Cerebellar cortex (tissue), 1 donor: ENCODE data around the gene TUBA4A.

ENCODE experiments used
- DNase-seq: peaks from one replicate; pipeline ENCODE4 v3.0.0-alpha.2; 2015; ENCODE audit warnings: low spot score

TUBA4A gene

DNA sequence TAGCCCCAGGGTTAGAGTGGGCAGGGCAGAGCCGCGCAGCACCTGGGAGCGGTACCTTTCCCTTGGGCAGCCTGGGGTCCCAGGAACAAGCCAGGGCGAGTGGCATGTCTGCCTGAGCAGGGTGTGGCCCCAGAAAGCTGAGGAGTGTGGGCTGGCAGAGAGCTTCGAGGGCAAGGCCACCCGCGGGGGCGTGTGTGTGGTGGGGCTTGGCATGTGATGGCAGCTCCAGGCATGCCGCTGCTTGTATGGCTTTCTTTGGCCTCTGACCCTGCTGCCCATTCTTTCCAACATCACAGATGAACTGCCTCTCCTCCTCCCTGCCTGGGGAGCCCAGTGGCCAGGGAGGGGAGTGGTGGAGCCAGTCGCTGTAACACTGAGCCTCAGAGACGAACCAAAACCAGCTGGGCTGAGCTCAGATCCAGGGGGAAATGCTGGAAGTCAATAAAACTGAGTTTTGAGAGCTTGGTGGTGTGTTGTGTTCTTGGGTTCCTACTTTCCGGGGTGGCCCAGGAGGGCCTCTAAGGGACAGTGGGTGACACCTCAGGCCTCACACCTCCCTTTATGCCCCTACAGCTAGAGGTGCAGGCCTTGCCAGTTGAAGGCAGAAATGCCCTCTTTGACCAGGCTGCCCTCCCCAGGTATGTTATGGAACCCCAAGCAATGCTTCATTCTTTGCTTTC is 32.9 kb upstream of the TUBA4A start:
- DNase-seq, result no peak

DNA sequence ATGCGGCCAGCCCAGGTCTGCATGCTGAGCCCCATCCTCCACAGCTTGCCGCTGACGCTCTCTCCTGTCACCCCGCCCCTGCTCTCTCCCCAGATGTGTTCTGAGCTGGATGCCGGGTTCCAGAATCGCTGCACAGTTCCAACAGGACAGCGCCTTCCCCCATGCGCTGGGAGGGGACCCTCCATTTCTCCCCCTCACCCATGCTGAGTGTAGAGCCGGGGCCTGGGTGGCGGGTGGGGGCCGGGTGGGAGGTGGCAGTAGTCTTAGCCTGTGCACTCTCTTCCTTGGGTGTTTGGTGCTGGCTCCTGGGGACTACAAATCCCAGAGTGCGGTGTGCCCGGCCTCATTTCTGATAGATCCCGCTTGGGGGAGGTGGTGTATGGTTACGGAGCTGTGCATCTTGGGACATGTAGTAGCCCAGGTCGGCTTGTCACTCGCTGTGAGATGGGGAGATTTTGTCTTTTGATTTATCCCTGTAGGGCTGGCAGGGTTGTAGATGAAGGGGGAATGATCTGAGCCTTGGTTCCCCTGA is 32.2 kb upstream of the TUBA4A start:
- peak; percentile 87 for DNase-seq

DNA sequence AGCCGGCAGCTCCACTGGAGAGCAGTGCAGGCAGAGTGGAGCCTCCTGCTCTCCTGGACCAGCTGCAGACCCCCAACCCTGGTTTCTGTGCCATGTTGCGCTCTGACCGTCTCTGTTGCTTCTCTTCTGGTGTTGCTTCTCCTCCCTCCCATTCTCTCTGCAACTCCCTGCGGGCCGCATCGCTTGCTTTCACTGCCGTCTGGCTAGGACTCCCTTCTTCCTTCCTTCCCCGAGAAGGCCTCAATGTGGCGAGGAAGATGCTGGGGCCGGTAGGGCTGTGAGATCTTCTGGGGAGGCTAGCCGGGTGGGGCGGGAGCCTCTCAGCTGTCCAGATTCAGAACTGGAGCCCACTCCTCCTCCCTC is 31.6 kb upstream of the TUBA4A start:
- DNase-seq, result no peak

DNA sequence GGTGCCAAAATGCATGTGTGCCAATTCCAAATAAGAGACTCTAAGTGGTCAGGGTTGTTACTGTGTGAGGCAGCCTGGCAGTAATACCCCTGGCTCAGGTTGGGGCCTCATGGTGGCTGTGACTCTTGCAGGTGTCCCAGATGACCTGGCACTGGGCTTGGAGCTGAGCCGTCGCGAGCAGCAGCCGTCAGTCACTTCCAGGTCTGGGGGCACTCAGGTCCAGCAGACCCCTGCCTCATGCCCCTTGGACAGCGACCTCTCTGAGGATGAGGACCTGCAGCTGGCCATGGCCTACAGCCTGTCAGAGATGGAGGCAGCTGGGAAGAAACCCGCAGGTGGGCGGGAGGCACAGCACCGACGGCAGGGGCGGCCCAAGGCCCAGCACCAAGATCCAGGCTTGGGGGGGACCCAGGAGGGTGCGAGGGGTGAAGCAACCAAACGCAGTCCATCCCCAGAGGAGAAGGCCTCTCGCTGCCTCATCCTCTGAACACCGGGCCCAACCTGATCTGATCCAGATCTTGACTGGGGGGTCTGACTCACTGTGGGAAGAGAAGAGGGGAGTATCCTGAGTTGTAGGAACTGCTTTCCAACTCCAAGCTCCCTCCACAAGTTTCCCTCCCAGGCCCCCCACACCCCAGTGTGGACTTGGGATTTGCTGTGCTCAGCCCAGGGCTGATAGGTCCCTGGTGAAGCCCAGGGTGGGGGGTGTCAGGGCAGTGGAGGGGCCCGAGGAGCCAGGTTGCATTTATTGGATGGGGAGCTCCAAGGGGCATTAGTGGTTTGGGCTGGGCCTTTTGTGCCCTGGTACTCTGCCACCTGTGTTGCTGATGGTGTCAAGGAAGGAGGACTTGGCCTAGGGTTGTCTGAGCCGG is 31.0 kb upstream of the TUBA4A start:
- DNase-seq, result no peak

DNA sequence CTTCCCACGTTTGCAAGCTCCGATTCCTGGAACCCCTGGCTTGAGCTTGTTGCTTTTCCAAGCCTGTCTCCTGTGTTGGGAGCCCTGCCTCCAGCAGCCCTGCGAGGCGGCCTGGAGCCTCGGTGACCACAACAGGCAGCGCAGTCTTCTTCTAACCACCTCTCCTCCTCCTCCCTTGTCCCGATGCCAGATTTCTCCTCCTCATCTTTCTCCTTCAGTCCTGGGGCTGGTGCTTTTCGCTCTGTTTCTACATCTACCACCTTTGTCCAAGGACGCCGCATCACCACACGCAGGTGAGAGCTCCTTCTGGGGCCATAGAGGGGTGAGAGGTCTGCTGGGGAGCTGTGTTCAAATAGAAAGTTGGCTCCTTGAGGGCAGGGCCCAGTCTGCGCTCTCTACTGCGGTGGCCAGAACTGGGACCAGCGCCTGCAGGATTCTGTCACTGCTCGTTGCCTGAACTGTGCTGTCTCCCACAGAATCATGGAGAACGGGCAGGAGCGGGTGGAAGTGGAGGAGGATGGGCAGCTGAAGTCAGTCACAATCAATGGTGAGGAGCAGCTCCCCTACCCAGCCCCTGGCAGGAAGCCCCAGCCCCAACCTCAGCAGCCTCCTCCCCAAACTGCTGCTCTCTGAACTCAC is 29.3 kb upstream of the TUBA4A start:
- DNase-seq, result no peak

DNA sequence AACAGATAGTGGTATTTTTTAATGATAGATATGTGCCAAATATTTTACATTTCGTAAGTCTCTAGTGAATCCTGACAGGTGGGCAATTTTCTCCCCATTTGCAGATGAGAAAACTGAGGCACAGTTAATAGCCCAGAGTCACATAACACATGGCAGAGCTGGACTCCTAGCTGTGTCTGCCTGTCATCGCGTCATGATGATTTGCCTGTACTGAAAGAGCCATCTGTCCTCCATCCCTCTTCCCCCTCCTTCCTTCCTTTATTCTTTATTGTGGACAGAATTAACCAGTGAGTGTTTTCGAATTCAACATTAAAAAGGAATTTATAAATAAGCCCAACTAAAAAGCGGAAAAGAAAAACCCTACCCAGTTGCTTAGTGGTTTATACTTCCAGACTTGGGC is 28.7 kb upstream of the TUBA4A start:
- DNase-seq, result peak; percentile 53

DNA sequence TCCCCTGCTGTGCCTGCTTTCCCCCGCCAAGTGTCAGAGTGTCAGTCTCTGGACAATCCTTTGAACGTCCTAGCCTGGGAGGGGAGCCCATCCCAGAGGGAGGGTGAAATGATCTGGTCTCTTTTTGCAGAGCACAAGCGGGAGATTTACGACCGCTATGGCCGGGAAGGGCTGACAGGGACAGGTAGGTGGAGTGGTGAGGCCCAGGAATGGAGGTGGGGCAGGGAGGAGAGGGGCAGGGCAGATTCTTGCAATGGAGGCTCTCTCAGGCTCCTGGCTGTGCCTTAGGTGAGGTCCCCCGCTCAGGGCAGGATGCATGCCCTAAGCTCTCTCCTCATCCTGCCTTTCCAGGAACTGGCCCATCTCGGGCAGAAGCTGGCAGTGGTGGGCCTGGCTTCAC is 27.9 kb upstream of the TUBA4A start:
- no peak for DNase-seq

DNA sequence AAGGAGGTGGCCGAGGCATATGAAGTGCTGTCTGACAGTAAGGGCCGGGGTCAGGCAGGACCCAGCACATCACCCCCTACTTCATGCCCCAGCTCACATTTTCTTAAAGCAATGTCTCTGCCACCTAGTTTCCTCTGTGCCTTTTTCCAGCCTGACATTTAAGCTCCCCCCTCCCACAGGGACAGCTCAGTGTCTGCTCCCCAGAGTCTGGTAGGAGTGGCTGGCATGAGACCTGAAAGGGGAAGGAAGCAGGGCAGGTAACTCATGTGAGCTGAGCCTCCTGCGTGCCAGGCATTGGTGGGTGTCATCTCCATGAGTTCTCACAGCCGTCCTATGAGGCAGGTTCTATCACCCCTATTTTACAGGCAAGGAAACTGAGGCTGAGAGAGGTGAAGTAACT is 26.9 kb upstream of the TUBA4A start:
- no peak for DNase-seq

DNA sequence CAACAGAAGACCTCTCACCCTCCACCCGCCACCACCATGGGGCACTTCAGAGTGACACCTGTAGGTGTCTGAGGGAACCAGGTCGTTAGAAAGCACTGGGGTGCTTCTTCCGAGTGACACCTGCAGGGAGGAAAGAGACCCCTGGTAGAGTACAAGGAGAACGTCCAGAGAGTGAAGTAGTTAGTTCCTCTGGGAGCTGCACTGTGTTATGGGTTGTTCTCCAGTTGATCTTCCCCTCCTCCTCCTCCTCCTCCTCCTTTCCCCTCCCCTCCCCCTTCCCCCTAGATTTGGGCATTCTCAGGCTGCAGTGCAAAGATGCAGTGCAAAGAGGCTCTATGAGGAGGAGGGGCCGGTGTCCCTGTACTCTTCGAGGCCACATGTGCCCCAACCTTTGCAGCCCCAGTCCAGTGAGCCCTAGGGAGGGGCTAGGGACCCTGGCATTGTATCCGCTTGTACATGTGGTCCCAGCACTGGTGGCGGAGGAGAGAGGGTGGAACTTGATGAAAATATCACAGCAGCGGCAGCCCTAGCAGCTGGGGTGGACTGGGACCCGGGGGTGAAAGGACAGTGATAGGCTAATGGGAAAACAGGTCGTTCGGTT is 26.3 kb upstream of the TUBA4A start:
- no peak for DNase-seq

DNA sequence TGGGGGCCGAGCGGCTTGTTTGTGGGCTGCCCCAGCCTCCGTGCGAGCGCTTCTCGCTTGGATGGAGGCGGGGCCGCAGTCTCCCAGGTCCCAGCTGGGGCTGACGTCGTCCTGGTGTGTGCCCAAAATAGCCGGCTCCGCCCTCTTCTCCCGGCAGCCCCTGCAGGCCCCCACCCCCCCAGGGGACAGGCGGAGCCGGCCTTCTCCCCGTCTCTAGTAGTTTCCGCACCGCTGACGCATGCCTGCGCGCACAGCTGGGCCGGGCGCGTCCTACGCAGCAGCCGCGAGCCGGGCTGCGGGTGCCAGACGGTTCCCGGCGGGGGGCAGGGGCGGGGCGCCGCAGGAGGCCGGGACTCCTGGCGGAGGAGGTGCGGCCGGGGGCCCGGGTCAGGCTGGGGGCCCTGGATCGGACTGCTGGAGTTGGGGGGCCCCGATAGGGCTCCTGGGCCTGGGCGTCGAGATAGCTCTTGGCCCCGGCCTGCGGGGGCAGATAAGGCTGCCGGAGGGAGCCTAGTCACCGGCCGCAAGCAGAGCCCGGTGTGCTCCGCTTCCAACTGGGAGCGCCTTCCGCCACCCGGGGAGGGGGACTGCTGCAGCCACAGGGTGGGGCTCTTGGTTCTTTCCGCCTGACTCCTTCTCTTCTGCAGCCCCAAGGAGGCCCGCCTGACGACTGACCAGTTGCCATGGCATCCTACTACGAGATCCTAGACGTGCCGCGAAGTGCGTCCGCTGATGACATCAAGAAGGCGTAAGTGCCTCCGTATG is 25.6 kb upstream of the TUBA4A start, which contains the start of gene DNAJB2:
DNAJB2 (plus strand) TSS at position 216 of the 765 bp plus-strand sequence; CDS start at position 684, 468 bp downstream.
- DNase-seq, result peak; percentile 97

DNA sequence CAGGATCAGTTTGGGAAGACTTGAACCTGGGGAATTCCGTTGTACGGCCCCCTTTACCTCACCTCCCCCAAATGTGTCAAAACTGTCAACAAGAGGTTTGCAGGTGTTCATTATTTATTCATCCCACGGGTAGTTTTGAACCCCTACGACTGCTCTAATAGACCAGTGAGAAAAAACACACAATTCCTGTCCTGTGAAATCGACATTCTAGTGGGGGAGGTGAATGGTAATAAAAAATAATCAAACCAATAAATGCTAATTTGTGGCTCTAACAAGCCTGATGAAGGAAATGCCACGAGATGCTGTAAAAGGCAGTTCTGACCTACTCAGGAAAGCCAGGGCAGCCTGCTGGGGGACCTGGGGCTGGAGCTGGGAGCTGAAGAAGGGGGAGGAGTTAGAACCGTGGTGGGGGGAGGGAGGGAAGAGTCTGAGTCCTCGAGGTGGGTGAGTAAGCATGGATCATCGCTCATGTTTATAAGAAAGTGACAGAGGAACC is 25.0 kb upstream of the TUBA4A start:
- DNase-seq, result no peak

DNA sequence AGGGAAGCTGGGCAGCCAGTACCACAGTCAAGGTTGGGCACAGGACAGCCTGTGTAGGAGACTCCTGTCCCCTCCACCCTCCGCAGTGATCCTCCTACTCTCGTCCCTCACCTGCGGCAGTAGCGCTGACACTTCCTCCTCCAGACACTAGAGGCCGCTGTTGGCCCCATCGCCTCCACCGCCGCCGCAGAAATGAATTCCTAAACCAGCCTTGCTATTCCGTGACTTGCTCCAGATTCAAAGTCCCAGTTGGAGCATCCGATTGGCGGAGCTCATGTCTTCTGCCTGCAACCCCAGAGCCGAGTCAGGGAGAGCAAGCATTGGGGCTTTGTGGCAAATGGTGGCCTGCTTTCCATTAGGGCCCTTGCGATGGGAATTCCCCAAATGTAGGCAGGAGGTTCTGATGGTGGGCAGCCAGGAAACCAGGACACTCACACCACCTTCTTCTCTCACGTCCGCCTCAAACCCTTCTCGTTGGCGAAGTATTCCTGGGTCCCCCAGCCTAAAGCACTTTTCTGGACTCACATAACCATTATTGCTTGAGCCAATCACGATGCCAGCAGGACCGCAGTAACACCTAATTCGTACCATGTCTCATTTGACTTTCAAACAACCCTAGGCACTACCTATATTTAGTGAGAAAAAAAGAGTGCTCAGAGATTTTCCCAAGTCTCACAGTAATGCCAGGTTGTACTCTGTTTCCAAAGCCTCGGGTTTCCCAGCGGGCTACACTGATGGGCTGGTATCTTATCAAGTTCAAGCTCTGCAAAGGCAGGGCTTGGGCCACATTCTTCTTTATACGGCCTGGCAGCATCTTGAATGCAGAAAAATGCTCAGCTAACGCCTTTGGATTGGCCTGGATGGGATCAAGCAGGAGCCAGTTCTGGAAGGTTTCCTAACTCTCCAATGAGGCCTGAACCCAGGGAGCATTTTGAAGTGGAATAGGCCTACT is 24.3 kb upstream of the TUBA4A start:
- DNase-seq, result peak; percentile 90

DNA sequence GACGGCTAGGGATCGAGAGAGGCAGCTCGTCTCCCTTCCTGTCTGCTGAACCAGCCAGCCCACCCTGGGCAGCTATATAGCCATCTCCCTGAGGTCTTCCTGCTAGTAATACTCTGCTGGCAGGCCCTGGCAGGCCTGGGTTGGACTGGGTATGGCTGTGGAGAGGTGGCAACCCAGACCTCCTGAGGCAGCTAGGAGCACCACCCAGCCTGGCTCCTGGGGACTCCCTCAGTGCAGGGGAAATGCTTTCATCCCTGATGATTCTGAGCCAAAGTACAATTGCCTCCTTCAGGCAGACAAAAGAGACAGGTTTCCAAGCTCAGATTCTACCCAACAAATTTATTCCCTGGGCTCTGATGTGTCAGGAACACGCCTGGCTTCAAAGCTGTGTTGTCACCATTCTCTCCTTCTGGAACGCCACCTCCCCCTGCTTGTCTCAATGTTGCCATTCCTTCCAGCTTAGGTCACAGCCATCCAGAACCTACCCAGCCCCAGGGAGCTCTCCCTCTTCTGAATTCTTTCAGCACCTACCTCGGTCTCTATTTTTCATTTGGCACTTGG is 20.7 kb upstream of the TUBA4A start:
- DNase-seq, result no peak

DNA sequence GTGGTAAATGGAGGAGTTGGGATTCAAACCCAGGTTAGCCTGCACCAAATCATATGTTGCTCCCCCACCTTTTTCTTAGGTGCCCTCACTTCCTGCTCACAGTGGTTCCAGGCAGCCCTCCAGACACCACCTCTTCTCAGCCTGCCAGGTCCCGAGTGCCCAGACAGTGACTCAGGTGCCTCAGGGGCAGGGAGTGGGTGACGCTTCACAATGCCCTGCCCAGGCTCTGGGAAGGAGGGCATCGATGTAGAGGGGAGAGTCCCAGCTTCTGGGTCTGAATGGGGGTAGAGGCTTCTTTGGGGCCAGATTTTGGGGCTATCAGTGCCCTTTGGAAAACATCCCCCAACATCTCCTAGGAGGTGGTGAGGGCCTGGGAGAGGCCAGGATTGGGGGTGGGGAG is 20.2 kb upstream of the TUBA4A start:
- DNase-seq, result no peak

DNA sequence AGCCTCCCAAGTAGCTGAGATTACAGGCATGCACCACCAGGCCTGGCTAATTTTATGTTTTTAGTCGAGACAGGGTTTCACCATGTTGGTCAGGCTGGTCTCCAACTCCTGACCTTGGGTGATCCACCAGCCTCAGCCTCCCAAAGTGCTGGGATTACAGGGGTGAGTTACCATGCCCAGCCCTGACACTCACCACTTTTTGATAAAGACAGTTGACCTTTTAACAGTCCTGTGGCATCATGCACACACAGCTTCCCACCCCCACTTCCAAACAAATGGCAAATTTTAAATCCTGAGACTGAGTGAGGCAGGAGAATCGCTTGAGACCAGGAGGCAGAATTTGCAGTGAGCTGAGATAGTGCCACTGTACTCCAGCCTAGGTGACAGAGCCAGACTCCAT is 19.3 kb upstream of the TUBA4A start:
- DNase-seq, result no peak

DNA sequence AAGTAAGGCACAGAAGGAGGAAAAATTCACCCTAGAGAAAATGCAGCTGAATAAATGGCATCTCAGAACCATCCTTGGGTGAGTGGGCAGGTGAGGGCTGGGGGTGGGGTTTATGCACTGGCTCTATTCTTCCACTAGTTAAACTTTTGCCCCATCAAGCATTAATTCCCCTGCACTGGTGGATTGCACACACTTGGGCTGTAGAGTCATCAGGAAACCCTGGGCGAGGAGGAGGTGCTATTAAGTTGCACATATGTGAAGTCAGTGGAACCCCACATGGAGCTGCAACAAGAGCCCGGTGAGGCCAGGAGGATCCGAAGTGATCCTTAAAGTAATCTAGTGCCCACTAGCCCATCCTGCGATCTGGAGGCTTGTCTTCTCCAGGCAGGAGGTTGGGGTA is 18.6 kb upstream of the TUBA4A start:
- no peak for DNase-seq

DNA sequence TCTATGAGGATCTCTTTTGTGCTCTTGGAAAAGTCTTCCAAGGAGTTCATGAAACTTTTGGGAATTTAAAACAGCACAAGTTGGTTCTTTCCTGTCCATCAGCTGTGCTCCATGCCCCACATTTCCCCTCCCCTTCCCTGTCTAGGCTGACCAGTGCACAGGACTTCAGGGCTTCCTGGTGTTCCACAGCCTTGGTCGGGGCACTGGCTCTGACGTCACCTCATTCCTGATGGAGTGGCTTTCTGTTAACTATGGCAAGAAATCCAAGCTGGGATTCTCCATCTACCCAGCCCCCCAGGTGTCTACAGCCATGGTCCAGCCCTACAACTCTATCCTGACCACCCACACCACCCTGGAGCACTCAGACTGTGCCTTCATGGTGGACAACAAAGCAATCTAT is 17.3 kb upstream of the TUBA4A start:
- no peak for DNase-seq

DNA sequence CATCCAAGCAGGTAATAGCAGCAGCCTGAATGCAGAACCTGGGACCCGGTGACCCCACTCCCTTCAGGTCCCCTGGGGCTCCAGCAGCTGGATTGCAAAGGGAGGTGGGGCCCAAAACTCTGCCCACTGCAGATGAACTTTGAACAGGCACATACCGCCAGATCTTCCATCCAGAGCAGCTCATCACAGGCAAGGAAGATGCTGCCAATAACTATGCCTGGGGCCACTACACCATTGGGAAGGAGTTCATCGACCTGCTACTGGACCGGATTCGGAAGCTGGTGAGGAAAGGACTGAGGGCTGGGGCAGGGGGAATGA is 16.3 kb upstream of the TUBA4A start:
- no peak for DNase-seq

DNA sequence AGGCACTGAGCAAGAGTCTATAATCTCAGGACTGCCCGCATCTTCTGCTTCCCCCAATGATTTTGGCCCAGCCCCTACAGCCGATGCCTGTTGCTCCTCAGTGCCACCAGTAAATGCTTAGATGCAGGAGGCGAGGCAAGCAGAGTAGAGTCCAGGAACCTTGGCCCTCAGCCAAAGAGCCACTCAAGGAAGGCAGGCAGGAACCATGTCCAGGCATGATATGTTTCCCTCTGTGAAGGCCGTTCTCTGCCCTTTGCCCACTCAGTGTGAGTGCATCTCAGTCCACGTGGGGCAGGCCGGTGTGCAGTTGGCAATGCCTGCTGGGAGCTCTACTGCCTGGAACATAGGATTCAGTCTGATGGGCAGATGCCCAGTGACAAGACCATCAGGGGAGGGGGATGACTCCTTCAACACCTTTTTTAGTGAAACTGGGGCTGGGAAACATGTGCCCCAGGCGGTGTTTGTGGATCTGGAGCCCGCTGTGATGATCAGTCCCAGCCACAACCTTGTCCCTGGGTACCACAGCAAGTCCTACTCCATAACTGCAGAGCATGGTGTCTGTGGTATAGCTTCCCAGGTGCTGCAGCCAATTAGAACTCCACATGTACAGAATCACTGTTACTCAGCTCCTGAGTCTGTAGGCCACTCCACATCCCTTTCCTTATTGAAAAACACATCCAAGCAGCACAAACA is 15.8 kb upstream of the TUBA4A start:
- DNase-seq, result no peak
